Measurements from ENCODE around the gene FANCL.
"Not testable (repeated sequence)": the region's sequence is repeated elsewhere in the genome, so short reads cannot be mapped to it uniquely, and the experiment has no call there.

Gene FANCL

GRCh38 chr2:58156780-58157179, 84.3 kb downstream of the FANCL start:
- no peak overlapping the region for H3K4me3 ChIP-seq (replicated peaks; ENCODE audit: insufficient read depth, low read length)
- DNase-seq (ENCODE audit: low read depth in 1 of 2, low spot score in 1 of 2): no peak
- TF ChIP-seq GABPA (IDR thresholded peaks at IDR 0.05; ENCODE audit: low read depth) (no peak), REST (IDR thresholded peaks at IDR 0.05; ENCODE audit: insufficient replicate concordance, low read depth) (no peak), SPI1 (IDR thresholded peaks at IDR 0.05; ENCODE audit: borderline replicate concordance, low read depth) (no peak), CTCF (IDR thresholded peaks at IDR 0.05; ENCODE audit: insufficient read depth, low read length) (no peak), POLR2AphosphoS5 (IDR thresholded peaks at IDR 0.05; ENCODE audit: low read depth) (no peak)
- no peaks in the 10 kb centered on the region for H3K27me3 ChIP-seq (ENCODE audit: insufficient read depth, poor library complexity, severe bottlenecking)
- no peak overlapping the region for H3K27ac ChIP-seq (replicated peaks)

- TF ChIP-seq SPI1 (IDR thresholded peaks at IDR 0.05; ENCODE audit: borderline replicate concordance, low read depth): no peak
- TF ChIP-seq CTCF (IDR thresholded peaks at IDR 0.05; ENCODE audit: insufficient read depth, low read length): no peak
- no peak for TF ChIP-seq REST (IDR thresholded peaks at IDR 0.05; ENCODE audit: insufficient replicate concordance, low read depth)
- no peak for TF ChIP-seq POLR2AphosphoS5 (IDR thresholded peaks at IDR 0.05; ENCODE audit: low read depth)
- no peak for TF ChIP-seq GABPA (IDR thresholded peaks at IDR 0.05; ENCODE audit: low read depth)
- H3K27ac ChIP-seq (replicated peaks): no peak overlapping the region
- no peak for DNase-seq (ENCODE audit: low read depth in 1 of 2, low spot score in 1 of 2)
- H3K27me3 ChIP-seq (ENCODE audit: insufficient read depth, poor library complexity, severe bottlenecking): no peaks in the 10 kb centered on the region
- H3K4me3 ChIP-seq (replicated peaks; ENCODE audit: insufficient read depth, low read length): no peak overlapping the region
These were observed 85.9 kb downstream of the FANCL start for GRCh38 chr2:58155160-58155778.

GRCh38 chr2:58146707-58147106, 94.4 kb downstream of the FANCL start:
- TF ChIP-seq POLR2AphosphoS5 (IDR thresholded peaks at IDR 0.05; ENCODE audit: low read depth): no peak
- TF ChIP-seq REST (IDR thresholded peaks at IDR 0.05; ENCODE audit: insufficient replicate concordance, low read depth): no peak
- no peak for TF ChIP-seq CTCF (IDR thresholded peaks at IDR 0.05; ENCODE audit: insufficient read depth, low read length)
- TF ChIP-seq GABPA (IDR thresholded peaks at IDR 0.05; ENCODE audit: low read depth): no peak
- no peak for TF ChIP-seq SPI1 (IDR thresholded peaks at IDR 0.05; ENCODE audit: borderline replicate concordance, low read depth)
- no peak for DNase-seq (ENCODE audit: low read depth in 1 of 2, low spot score in 1 of 2)
- Histone ChIP-seq H3K27ac (replicated peaks) (no peak overlapping the region), H3K4me3 (replicated peaks; ENCODE audit: insufficient read depth, low read length) (no peak overlapping the region), H3K27me3 (ENCODE audit: insufficient read depth, poor library complexity, severe bottlenecking) (no peaks in the 10 kb centered on the region)

GRCh38 chr2:58145769-58146168, 95.4 kb downstream of the FANCL start:
- DNase-seq (ENCODE audit: low read depth in 1 of 2, low spot score in 1 of 2); H3K27me3 ChIP-seq (ENCODE audit: insufficient read depth, poor library complexity, severe bottlenecking); H3K27ac ChIP-seq (replicated peaks); H3K4me3 ChIP-seq (replicated peaks; ENCODE audit: insufficient read depth, low read length): not testable (repeated sequence)

Measured in HL-60 (cell line).